ENCODE results near the gene EIF3F.
A peak's percentile ranks its signal among the peaks of the same experiment; 100 is the strongest.

Gene EIF3F, protein sequence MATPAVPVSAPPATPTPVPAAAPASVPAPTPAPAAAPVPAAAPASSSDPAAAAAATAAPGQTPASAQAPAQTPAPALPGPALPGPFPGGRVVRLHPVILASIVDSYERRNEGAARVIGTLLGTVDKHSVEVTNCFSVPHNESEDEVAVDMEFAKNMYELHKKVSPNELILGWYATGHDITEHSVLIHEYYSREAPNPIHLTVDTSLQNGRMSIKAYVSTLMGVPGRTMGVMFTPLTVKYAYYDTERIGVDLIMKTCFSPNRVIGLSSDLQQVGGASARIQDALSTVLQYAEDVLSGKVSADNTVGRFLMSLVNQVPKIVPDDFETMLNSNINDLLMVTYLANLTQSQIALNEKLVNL

GRCh38 chr11:7986768-7987559 is at the start of gene EIF3F:
TSS of gene EIF3F (plus strand) at chr11:7987337. CDS start at chr11:7987353, 16 bp downstream.
- peak; percentile 99 for DNase-seq (ENCODE audit: low spot score)

DNA sequence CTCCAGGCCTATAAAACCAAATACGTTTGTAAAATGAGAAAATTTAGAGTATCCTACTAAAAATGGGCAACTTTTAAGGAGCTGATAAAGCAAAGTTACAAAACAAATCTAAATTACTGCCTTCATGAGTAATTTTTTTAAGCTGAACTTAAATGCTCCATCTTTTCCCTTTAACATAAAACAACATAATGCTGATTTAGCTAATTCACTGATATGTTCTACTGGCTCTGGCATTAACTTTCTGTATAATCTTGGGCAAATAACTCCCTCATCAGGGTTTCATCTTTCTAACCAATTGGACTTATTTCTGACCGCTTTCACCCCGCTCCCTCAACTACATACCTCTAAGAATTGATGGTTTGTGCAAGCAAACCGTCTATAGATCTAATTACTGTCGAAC is 46.0 kb upstream of the EIF3F start:
- DNase-seq (ENCODE audit: low spot score): no peak

DNA sequence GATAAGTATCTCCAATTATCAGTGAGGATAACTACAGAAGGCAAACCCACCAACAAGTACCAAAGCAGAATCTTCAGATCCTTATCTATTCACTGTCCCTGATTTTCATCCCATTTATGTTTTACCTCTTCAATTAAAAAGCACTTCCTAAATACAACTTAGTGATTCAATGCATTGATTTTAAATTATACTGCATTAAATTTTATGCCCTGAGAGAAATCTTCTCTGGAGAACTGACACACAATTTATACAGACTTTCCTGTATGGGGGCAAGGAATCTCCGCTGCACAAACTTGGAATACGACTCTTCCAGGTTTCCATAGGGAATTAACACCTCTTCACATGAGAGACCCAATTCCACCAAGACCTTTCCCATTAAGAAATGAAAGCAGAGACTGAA is 45.5 kb upstream of the EIF3F start, which contains the start of gene OR10A3:
Gene OR10A3, minus strand, starts transcription at position 101 of the 400 bp plus-strand sequence. CDS start 2,188 bp downstream, outside the sequence.
- no peak for DNase-seq (ENCODE audit: low spot score)

DNA sequence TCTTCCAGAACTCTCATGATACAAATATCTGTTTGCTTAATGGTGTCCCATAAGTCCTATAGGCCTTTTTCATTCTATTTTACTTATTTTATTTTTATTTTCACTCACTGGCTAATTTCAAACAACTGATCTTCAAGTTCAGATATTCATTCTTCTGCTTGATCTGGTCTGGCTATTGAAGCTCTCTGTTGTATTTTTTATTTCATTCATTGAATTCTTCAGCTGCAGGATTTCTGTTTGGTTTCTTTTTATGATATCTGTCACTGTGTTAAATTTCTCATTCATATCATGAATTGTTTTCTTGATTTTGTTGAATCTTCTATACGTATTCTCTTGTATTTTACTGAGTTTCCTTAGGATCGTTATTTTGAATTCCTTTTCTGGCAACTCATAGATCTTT is 43.0 kb upstream of the EIF3F start:
- DNase-seq (ENCODE audit: low spot score): no peak

GRCh38 chr11:7949934-7950333 is 37.2 kb upstream of the EIF3F start:
- DNase-seq (ENCODE audit: low spot score): no peak

DNA sequence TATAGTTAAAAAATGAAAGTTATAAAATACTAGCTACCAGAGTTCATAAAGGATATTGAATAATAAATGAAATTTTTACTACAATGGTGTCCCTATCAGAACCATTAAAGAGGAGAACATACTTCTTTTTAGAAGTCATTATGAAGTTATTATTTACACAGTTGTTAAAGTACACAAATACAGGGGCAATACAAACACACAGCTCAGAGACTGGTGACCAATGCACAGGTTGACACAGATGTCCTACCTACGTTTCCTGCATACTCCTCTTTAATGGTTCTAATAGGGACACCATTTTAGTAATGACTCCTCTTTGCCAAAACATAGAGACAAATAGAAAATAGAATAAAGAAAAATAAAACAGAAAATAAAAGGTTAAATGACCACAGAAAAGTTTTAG is 31.9 kb upstream of the EIF3F start:
- DNase-seq (ENCODE audit: low spot score): no peak

DNA sequence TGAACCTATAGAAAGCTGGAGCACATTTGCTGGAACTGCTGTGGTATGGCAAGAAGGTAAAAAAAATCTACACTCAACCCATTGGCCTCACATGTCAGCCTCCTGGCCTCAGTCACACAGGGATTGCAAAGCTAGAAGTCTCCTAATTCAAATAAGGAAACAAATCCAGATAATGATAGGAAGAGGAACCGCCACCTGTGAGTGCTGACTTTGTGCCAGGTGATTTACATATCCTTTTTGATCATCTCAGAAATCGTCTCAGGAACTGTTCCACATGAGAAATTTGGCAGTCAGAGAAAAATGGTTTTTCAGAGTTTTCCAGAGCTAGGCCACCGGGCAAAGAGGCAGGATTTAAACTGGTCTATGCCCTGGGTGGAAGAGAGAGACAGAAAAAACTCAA is 22.9 kb upstream of the EIF3F start:
- peak; percentile 60 for DNase-seq (ENCODE audit: low spot score)

GRCh38 chr11:7964873-7965272 is 22.3 kb upstream of the EIF3F start:
- peak; percentile 42 for DNase-seq (ENCODE audit: low spot score)

- peak; percentile 81 for DNase-seq (ENCODE audit: low spot score)
Measured at GRCh38 chr11:7965386-7965785, 21.8 kb upstream of the EIF3F start, which contains the start of gene NLRP10. TSS of gene NLRP10 (minus strand) at chr11:7965447. CDS start at chr11:7963495, 1,952 bp downstream.

GRCh38 chr11:7967097-7967496 is 20.0 kb upstream of the EIF3F start:
- DNase-seq (ENCODE audit: low spot score): peak; percentile 8

GRCh38 chr11:7967826-7968225 is 19.3 kb upstream of the EIF3F start:
- no peak for DNase-seq (ENCODE audit: low spot score)

- DNase-seq (ENCODE audit: low spot score): no peak
Measured at GRCh38 chr11:7968686-7969085, 18.5 kb upstream of the EIF3F start.

DNA sequence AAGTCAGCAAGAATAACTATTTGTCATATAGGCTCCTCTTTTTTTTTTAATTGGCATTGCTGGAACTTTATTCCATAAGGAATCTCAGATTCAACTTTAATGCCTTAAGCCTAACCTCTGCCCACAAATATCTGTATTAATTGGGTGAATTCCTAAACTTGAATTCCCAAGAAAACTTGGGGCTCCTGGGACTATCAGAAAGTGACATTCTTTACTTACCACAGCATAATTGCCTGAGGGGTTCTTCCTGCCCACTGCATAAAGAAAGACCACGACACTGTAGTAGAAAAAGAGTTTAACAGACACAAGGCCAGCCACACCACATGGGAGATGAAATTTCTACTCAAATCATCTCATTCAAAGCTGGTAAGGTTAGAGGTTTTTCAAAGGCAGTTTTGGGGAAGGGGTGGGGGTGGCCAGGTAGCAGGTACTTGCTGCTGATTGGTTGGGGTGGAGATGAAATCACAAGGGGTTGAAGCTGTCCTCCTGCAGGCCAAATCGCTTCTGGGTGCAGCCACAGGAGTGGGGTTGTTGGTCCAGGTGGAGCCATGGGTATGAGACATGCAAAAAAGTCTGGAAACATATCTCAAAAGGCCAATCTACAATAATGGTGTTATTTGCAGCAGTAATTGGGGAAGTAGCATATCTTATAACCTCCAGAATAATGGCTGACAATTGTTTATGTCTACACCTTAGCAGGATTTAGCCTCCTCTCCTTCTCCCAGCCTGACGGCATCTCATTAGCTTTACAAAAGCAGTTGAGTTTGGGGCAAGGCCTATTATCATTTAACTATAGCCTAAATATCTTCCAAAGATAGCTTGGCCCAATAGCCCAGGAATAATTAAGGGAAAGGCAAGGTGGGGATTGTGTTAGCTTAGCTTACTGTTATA is 17.1 kb upstream of the EIF3F start:
- DNase-seq (ENCODE audit: low spot score): no peak

DNA sequence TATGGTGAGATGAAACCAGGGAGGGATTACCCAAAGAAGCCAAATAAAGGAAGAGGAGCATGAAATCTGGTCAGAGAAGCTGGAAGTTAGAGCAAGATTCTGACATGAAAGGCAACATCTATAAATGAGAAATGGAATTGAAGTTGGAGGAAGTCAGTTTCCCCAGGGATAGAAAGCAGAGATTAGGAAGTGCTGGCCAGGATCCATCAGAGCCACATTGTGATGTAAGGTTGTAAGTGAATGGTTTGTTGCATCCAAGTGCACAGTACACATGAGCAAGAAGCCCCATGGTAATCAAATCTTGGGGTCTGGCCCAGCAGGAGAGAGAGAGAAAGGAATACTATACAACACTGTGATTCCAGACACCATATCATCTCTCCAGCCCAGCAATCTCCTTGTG is 15.3 kb upstream of the EIF3F start:
- no peak for DNase-seq (ENCODE audit: low spot score)

DNA sequence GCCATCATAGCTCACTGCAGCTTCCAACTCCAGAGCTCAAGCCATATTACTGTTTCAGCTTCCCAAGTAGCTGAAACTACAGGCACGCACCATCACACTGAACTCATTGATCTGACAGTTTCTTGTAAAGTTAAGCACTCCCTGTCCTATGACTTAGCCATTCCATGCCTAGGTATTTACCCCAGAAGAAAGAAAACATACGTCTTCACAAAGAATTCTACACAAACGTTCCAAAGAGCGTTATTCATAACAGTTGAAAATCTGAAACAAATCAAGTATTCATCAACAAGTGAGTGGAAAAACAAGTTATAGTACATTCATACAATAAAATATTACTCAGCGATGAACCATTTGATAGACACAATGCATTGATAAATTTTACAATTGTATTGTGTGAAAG is 14.1 kb upstream of the EIF3F start:
- DNase-seq (ENCODE audit: low spot score): no peak

GRCh38 chr11:7974668-7975067 is 12.5 kb upstream of the EIF3F start:
- no peak for DNase-seq (ENCODE audit: low spot score)

DNA sequence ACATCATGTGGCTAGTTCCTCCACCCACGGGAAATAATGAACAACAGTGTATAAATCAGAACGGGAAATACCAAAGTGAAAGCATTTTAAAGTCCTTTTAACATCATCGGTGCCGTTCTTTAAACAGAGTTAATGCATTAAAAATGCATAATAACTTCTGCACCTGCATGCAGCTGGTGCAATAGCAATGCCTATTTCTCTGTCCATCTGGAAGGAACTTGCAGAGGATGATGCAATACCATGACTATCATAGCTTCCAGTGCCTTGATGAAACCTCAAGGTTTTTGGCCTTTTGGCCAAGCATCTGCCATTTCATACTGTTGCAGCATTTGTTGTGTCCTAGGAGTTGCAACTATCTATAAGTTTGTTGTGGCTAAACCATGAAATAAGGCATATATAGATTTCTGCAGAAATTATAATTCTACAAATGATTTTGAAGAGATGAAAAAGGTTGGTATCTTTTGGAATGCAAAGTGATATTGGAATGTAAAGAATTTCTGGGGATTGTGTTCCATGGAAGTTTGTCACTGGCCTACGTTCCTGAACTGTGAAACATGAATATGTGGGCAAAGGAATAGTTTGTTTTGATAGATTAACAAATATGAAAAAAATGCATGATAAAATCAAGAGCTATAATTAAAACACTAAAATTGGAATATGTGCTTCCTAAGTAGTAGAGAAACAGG is 9.8 kb upstream of the EIF3F start:
- DNase-seq (ENCODE audit: low spot score): peak; percentile 57

DNA sequence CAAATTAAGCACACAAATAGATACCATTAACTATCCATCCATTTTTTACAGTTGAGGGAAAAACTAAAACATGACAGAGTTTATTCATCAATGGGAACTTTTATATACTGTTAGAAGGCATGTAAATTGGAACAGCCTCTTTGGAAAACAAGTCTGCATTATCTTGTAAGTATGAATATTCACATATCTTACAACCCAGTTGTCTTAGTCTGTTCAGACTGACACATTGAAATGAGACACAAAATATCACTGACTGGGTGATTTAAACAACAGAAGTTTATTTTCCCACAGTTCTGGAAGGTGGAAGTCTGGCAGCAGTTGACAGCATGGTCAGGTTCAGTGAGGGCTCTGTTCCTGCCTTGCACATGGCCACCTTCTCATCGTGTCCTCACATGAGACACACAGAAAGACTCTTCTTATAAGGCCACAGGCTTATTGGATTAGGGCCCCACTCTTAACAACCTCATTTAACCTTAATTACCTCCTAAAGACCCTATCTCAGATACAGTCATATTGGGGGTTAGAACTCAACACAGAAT is 5.4 kb upstream of the EIF3F start:
- DNase-seq (ENCODE audit: low spot score): no peak

DNA sequence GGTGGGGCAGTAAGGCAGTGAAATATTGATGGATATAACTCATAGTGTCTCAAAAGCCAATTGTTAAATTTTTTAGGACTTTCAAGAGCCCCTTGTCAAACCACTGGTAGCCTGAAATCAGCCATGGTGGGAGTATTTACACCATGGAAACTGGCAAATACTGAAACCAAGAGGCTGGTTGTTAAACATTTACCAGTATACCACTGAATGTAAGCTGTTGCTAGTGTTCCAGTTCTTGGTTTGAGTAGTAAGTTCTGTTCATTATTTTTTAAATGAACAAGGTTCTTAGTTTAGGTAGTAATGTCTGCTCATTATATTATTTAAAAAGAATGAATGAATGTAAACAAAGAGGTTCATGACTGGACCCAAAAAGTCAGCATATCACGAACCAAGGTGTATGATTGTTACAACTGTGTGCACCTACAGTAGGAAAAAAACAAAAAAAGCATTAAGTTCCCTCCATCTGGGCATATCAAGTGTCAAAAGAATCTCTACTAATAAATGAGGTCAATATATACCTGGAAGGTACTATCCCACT is 4.5 kb upstream of the EIF3F start:
- no peak for DNase-seq (ENCODE audit: low spot score)

- DNase-seq (ENCODE audit: low spot score): no peak
Measured at GRCh38 chr11:7983832-7984590, 3.1 kb upstream of the EIF3F start.

Data from kidney tubule cell (primary cell).